HG02763 (cell line): ENCODE measurements around the gene ATL1.
"Not testable (repeated sequence)": the region's sequence is repeated elsewhere in the genome, so short reads cannot be mapped to it uniquely, and the experiment has no call there.

Source experiments
- ATAC-seq: cut with Tn5 transposase; IDR thresholded peaks from one replicate; pipeline ENCODE4 v1.9.1; 2021; ENCODE audit warnings: mild to moderate bottlenecking, moderate library complexity; ENCODE audit not compliant: unreplicated experiment

The ATL1 gene

GRCh38 chr14:50534416-50534815, 25.5 kb upstream of the ATL1 start:
- no peak for ATAC-seq

- ATAC-seq: no peak
Observed at GRCh38 chr14:50534997-50535396, 24.9 kb upstream of the ATL1 start.

- ATAC-seq: not testable (repeated sequence)
Observed at GRCh38 chr14:50538034-50538433, 21.9 kb upstream of the ATL1 start.

GRCh38 chr14:50539051-50539450, 20.9 kb upstream of the ATL1 start:
- no peak for ATAC-seq

GRCh38 chr14:50541159-50541567, 18.8 kb upstream of the ATL1 start:
- ATAC-seq: no peak

DNA sequence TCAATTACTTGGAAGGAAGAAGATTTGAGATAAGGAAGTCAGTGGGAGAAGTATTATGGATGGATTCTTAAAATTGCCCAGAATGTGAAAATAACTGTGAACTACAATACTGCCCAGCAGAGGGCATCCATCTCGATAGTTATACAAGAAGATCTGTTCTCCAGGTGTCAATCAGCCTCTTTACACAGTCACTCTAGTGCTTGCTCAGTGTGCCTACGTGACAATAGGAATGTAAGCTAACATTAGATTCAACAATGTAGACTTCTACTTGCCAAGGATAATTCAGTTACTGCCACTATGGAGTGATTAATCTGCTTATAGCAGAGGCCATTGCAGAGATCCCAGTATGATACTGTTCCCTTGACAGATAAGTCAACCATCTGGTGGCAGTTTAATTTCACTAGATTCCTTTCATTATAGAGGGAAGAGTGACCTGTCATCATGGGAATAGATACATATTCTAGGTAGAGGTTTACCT, 17.0 kb upstream of the ATL1 start:
- no peak for ATAC-seq

- no peak for ATAC-seq
Observed at GRCh38 chr14:50544911-50545310, 15.0 kb upstream of the ATL1 start.

DNA sequence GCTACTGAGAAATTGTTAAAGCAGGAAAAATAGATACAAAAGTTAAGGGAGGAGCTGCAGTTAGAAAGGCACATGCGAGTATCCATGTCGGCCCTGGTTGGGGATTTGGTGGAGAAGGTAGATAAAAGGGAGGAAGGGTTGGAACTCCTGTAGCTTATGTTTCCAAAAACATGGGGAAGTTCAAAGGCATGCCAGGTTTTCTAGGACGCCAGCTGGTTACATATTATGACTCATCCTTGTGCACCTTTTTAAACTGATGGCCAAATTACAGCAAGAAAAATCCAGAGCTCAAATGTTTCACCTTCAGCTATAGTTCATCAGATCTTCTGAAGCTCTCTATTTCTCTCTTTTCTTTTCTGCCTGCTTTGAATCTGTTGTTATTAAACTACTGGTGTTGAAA, 14.3 kb upstream of the ATL1 start:
- no peak for ATAC-seq

GRCh38 chr14:50550294-50550693, 9.7 kb upstream of the ATL1 start:
- no peak for ATAC-seq

DNA sequence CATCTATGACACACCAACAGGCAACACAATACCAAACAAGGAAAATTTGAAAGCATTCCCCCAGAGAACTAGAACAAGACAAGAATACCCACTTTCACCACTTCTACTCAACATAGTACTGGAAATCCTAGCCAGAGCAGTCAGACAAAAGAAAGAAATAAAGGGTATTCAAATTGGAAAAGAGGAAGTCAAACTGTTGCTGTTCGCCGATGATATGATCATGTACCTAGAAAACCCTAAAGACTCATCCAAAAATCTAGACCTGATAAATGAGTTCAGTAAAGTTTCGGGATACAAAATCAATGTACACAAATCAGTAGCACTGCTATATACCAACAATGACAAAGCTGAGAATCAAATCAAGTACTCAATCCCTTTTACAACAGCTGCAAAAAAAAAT, 8.1 kb upstream of the ATL1 start:
- no peak for ATAC-seq

GRCh38 chr14:50552796-50553195, 7.1 kb upstream of the ATL1 start:
- not testable (repeated sequence) for ATAC-seq

GRCh38 chr14:50560931-50561285, 963 bp downstream of the ATL1 start:
- ATAC-seq: no peak

DNA sequence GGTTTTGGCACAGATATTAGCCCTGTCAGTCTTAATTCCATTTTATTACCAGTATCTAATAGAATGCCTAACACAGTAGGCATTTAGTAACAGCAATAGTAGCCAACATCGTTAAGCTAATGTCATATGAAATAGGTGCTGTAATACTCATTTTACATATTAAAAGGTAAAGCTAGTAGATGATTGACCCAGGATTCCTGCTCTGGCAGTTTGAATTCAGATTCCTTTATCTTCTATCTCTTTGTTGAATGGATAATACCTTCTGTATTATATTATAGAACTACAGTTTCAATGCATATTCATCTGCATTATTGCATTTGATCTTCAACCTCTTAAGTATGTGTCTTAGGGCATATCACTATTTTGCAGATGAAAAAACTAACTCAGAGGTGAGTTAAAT, 2.9 kb downstream of the ATL1 start:
- ATAC-seq: no peak

DNA sequence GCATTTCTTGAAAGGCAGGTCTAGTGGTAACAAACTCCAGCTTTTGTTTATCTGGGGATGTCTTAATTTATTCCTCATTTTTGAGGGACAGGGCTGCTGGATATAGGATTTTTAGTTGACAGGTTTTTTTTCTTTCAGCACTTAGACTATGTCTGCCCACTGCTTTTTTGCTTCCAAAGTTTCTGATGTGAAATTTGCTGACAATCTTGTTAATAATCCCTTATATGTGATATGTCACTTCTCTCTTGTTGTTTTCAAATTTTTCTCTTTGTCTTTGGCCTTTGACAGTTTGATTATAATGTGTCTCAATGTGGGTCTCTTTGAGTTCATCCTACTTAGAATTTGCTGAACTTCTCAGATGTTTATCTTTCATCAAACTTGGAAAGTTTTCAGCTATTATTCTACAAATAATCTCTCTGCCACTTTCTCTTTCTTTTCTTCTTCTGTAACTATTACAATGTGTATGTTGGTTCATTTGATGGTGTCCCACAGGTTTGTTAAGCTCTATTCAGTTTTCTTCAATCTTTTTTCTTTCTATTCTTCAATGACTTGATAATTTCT, 9.8 kb downstream of the ATL1 start:
- ATAC-seq: no peak

DNA sequence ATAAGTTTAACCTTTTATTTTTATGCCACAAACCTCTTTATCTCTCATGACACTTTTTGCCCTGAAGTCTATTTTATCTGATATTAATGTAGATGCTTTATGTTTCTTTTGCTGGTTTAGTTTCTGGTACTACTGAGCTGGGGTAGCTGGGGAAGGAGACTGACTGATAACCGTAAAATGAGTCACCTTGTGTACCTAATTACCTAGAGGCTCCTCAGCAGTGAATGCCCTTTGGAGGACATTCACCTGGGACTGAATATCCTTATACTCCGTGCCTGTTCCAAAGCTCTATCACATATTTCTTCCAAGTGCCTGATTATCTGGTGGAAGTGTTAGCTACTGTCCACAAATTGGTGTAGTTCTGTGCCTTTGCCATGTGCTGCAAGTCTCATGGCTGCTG, 13.9 kb downstream of the ATL1 start:
- no peak for ATAC-seq

DNA sequence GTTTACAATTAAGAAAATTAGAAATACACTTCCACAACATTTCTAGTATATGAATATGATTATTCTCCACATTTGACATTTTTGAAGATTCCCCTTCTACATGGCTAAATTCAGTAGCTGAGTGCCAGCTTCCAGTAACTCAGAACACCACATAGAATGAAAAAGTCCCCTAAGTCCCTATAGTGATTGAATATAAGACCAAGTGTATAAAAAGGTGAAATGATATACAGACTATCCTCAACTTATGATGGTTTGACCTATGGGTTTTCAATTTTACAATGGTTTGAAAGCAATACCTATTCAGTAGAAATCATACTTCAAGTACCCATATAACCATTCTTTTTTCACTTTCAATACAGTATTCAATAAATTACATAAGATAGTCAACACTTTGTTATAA, 15.8 kb downstream of the ATL1 start:
- ATAC-seq: no peak

DNA sequence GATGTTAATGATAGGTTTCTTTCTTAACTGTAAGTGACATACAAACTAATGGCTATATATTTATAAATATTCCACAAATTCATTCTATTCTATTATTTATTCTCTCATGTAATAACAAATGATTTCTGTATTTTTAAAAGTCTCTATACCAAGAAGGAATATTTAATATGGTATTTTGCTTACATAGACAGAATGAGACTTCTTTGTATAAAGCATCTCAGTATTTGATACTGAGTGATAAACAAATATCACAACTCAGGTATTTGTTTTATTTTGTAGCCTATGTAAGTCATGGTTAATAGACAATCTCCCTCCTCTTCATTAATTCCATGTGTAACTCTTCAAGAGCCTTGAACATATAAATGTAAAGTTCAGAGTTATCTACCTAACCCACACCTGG, 18.0 kb downstream of the ATL1 start:
- no peak for ATAC-seq

DNA sequence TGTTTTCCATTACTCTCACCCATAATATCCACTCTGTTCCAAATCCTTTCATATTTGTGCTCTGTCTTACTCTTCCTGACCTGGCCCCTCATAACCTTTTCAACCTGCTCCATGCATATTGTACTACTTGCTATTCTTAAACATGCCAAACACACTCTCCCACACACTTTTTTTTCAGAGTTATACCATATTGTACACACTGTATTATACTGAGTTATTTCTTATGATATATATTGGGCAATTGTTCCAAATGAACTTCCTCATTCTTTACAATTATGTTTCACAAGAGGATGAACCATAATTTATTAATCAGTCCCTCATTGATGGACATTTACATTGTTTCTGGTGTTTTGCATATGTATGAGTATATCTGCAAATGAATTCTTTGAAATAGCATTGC, 18.5 kb downstream of the ATL1 start:
- ATAC-seq: no peak

DNA sequence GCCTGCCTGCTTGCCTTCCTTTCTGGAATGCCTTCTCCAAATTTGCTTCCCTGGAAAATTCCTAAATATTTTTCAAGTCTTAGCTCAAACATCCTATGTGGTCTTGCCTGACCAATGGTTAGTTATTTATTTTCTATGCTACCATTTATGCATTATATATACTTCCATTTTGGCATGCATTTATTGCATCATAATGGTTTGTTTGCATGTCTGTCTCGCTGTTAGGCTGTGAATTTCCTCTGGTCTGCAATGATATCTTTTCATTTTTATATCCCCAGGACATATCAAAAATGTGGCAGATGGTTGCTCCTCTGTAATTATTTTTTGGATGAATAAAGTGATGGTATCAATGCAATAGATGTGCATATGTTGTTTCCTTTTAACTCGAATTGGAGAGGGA, 30.5 kb downstream of the ATL1 start:
- ATAC-seq: no peak

GRCh38 chr14:50594577-50595316, 34.8 kb downstream of the ATL1 start:
- no peak for ATAC-seq

GRCh38 chr14:50598765-50599164, 38.8 kb downstream of the ATL1 start:
- ATAC-seq: no peak

DNA sequence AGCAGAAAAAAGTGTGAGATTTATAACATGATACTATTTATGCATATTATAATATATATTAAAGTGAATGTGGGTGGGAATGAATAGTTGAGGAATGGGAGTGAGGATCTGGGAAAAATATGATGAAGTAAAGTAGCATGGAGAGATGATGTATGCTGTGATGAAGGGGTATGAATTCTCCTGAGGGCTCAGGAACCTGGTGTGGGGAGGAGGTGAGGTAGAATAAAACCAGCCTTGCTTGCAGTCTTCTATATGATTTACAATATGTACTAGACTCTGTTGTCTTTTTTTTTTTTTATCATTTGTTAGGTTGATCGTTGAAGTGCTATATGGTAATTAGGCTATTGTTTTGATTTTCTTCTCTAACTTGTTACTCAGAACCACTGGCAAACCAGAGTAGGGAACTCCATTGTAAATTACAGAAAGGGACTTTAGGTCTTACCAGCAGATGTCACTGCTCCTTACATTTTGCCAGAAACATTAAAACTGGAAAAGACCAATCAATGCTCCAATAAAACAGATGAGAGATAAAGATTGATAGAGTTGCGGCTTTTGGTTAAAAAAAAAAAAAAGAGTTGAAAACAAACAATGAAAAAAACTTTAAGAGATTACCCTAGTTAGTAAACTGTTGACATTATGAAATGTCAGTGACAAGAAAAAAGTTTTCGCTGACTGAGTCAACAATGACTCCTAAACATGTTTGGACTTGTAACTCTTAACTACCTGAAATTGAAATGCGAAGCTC, 39.9 kb downstream of the ATL1 start:
- ATAC-seq: no peak
